GM23248 (cell line): Measurements from ENCODE around the gene RALGAPB. TPM values are rescaled to one million over a fixed set of nuclear protein-coding genes. Genes with fewer than 3 reads are reported as not detected.

ENCODE experiments used
- DNase-seq: peaks from one replicate; pipeline ENCODE4 v3.0.0-alpha.2; 2015
- H2AFZ ChIP-seq: fragments of 200-600 bp; sonication (generic); 2 replicates; pipeline ENCODE4 v1.6.1; 2016; ENCODE audit warnings: antibody characterized with exemption
- H3F3A ChIP-seq: fragments of 200-600 bp; sonication (generic); 2 replicates; pipeline ENCODE4 v1.6.1; 2016; ENCODE audit warnings: mild to moderate bottlenecking, antibody characterized with exemption, mixed run types; ENCODE audit not compliant: insufficient read depth
- H3K27ac ChIP-seq: fragments of 200-600 bp; sonication (generic); 2 replicates; pipeline ENCODE4 v1.5.1; 2016; ENCODE audit warnings: mild to moderate bottlenecking
- H3K27me3 ChIP-seq: fragments of 200-600 bp; sonication (generic); replicated peaks from 2 replicates; pipeline ENCODE4 v1.6.1; 2016; ENCODE audit warnings: mild to moderate bottlenecking; ENCODE audit not compliant: insufficient read depth
- H3K36me3 ChIP-seq: fragments of 200-600 bp; sonication (generic); 2 replicates; pipeline ENCODE4 v1.6.1; 2016; ENCODE audit warnings: low read depth, mild to moderate bottlenecking
- H3K4me1 ChIP-seq: fragments of 200-600 bp; sonication (generic); 2 replicates; pipeline ENCODE4 v1.6.1; 2016; ENCODE audit warnings: mild to moderate bottlenecking; ENCODE audit not compliant: insufficient read depth
- H3K4me2 ChIP-seq: fragments of 200-600 bp; sonication (generic); one replicate; pipeline ENCODE4 v1.6.1; 2016; ENCODE audit warnings: mild to moderate bottlenecking; ENCODE audit not compliant: unreplicated experiment
- H3K4me3 ChIP-seq: fragments of 200-600 bp; sonication (generic); 2 replicates; pipeline ENCODE4 v1.5.1; 2016; ENCODE audit warnings: mild to moderate bottlenecking
- H3K79me2 ChIP-seq: fragments of 200-600 bp; sonication (generic); 2 replicates; pipeline ENCODE4 v1.6.1; 2016; ENCODE audit warnings: mild to moderate bottlenecking; ENCODE audit not compliant: insufficient read depth
- H3K9ac ChIP-seq: fragments of 200-600 bp; sonication (generic); 2 replicates; pipeline ENCODE4 v1.6.1; 2016; ENCODE audit warnings: mild to moderate bottlenecking
- H3K9me2 ChIP-seq: fragments of 200-600 bp; sonication (generic); 2 replicates; pipeline ENCODE4 v1.6.1; 2016; ENCODE audit warnings: mixed run types, mild to moderate bottlenecking, moderate library complexity; ENCODE audit not compliant: insufficient read depth
- H3K9me3 ChIP-seq: fragments of 200-600 bp; sonication (generic); one replicate; pipeline ENCODE4 v1.6.1; 2017; ENCODE audit warnings: low read depth
- H4K20me1 ChIP-seq: fragments of 200-600 bp; sonication (generic); 2 replicates; pipeline ENCODE4 v1.6.0; 2016; ENCODE audit not compliant: insufficient read depth
- EZH2 ChIP-seq: fragments of 200-600 bp; sonication (generic); IDR thresholded peaks from 2 replicates; pipeline ENCODE4 v1.6.1; 2018; ENCODE audit warnings: antibody characterized with exemption, mild to moderate bottlenecking; ENCODE audit not compliant: insufficient read depth, poor library complexity, severe bottlenecking
- EZH2phosphoT487 ChIP-seq: fragments of 200-600 bp; sonication (generic); IDR thresholded peaks from 2 replicates; pipeline ENCODE4 v1.6.1; 2018; ENCODE audit warnings: antibody characterized with exemption, moderate library complexity, mild to moderate bottlenecking, low read depth; ENCODE audit not compliant: insufficient read depth
- WGBS, 2 experiments: methylation state at CpG; one replicate each; pipeline ENCODE4 v1.1.6; 2015 to 2017; ENCODE audit warnings: low lambda C conversion rate in 2 of 2, low coverage in 1 of 2; ENCODE audit errors: missing lambda C conversion rate in 2 of 2; 5-methylcytosine and 5-hydroxymethylcytosine counted together
- in situ Hi-C: fragments of 300-500 bp; cut with MboI; formaldehyde crosslinking; loops from 2 replicates; pipeline ENCODE4 v1.15.0; 2020
- polyA plus RNA-seq: library from polyadenylated mRNA; unstranded; fragments of >200 nt; fragmentation: Nextera tagmentation; extraction: Ambion mirVana; gene quantifications from 2 replicates; pipeline ENCODE4 v1.2.1, GENCODE V29; 2016
- total RNA-seq: library from RNA; depleted of rRNA; stranded (reverse); fragments of >200 nt; shearing (Covaris generic); gene quantifications from 2 replicates; pipeline ENCODE4 v1.2.3, GENCODE V29; 2014

RALGAPB gene
- total and polyA plus RNA-seq, 2 experiments from 2014 or later: 9.8 to 20.2 TPM

- no peak overlapping the region for H3K4me2 ChIP-seq
- peaks cover 75% of the 10 kb centered on the region for H3K36me3 ChIP-seq
- WGBS, 2 experiments: 98 to 100% methylated on average over 2 of the region's 2 CpGs
- H3K9ac ChIP-seq: no peak overlapping the region
- TF ChIP-seq EZH2phosphoT487 (no peak), EZH2 (no peak)
- H3F3A ChIP-seq: peaks cover 9% of the 10 kb centered on the region; the same call in 1 of the 2 replicates
- no peak overlapping the region for H3K4me3 ChIP-seq
- H3K79me2 ChIP-seq: 0 out of 2 replicates have a peak, but pooled peaks cover 5% of the 10 kb centered on the region
- in situ Hi-C loops: no loop called here
- DNase-seq: no peak
- no peak overlapping the region for H2AFZ ChIP-seq
- no peaks in the 10 kb centered on the region for H4K20me1 ChIP-seq
- no peaks in the 10 kb centered on the region for H3K9me3 ChIP-seq
- H3K27ac ChIP-seq: no peak overlapping the region
- H3K4me1 ChIP-seq: peaks cover 16% of the 10 kb centered on the region; the same call in 1 of the 2 replicates
- no peaks in the 10 kb centered on the region for H3K27me3 ChIP-seq
- H3K9me2 ChIP-seq: no peaks in the 10 kb centered on the region
Observed at GRCh38 chr20:38538789-38539188, 66.1 kb downstream of the RALGAPB start.

GRCh38 chr20:38543014-38543906 lies 70.6 kb downstream of the RALGAPB start:
- Histone ChIP-seq H3K9me3 (no peaks in the 10 kb centered on the region), H3K27ac (no peak overlapping the region), H3F3A (no peaks in the 10 kb centered on the region), H3K36me3 (peaks cover 73% of the 10 kb centered on the region), H3K79me2 (0 out of 2 replicates have a peak, but pooled peaks cover 5% of the 10 kb centered on the region), H3K9ac (no peak overlapping the region), H4K20me1 (no peaks in the 10 kb centered on the region), H3K27me3 (no peaks in the 10 kb centered on the region), H3K4me1 (no peaks in the 10 kb centered on the region), H2AFZ (no peak overlapping the region), H3K4me2 (no peak overlapping the region), H3K9me2 (no peaks in the 10 kb centered on the region), H3K4me3 (no peak overlapping the region)
- in situ Hi-C loops: no loop called here
- no peak for DNase-seq
- WGBS, 2 experiments: 60 to 62% methylated on average over 7 of the region's 7 CpGs
- TF ChIP-seq EZH2phosphoT487: no peak
- TF ChIP-seq EZH2: no peak

- TF ChIP-seq EZH2phosphoT487 (no peak), EZH2 (no peak)
- Histone ChIP-seq H3K4me3 (no peak overlapping the region), H3K9ac (no peak overlapping the region), H3K79me2 (no peaks in the 10 kb centered on the region), H3K27me3 (no peaks in the 10 kb centered on the region), H4K20me1 (no peaks in the 10 kb centered on the region), H3K4me1 (no peaks in the 10 kb centered on the region), H3K9me3 (no peaks in the 10 kb centered on the region), H3K36me3 (peaks cover 62% of the 10 kb centered on the region), H3F3A (no peaks in the 10 kb centered on the region), H3K4me2 (no peak overlapping the region), H3K9me2 (no peaks in the 10 kb centered on the region), H2AFZ (no peak overlapping the region), H3K27ac (no peak overlapping the region)
- DNase-seq: no peak
- in situ Hi-C loops: no loop called here
- 97% methylated on average over 2 of the region's 2 CpGs for WGBS, 2 experiments
Observed at GRCh38 chr20:38545771-38546170, 73.1 kb downstream of the RALGAPB start.

- no peak overlapping the region for H3K27ac ChIP-seq
Observed at GRCh38 chr20:38547288-38548085, 74.8 kb downstream of the RALGAPB start.

More at GRCh38 chr20:38547288-38548085, 74.8 kb downstream of the RALGAPB start:
- Histone ChIP-seq H3K4me2 (no peak overlapping the region), H3K36me3 (peaks cover 58% of the 10 kb centered on the region), H3K9ac (no peak overlapping the region), H3K4me1 (no peaks in the 10 kb centered on the region), H3K9me3 (no peaks in the 10 kb centered on the region), H3K4me3 (no peak overlapping the region), H4K20me1 (no peaks in the 10 kb centered on the region), H2AFZ (no peak overlapping the region), H3K9me2 (no peaks in the 10 kb centered on the region), H3K27me3 (no peaks in the 10 kb centered on the region), H3K79me2 (no peaks in the 10 kb centered on the region), H3F3A (no peaks in the 10 kb centered on the region)
- TF ChIP-seq EZH2phosphoT487 (no peak), EZH2 (no peak)
- WGBS, 2 experiments: 93 to 94% methylated on average over 3 of the region's 3 CpGs
- no peak for DNase-seq
- in situ Hi-C loops: no loop called here
